ENCODE measurements around the gene NFATC2.

The NFATC2 gene

GRCh38 chr20:51398083-51398482 is 144.4 kb downstream of the NFATC2 start:
- Histone ChIP-seq H4K20me1 (ENCODE audit: low read depth, low read length) (no peaks in the 10 kb centered on the region), H3F3A (ENCODE audit: insufficient read depth) (peaks cover 9% of the 10 kb centered on the region; the same call in 1 of the 2 replicates), H3K36me3 (ENCODE audit: low read length) (no peaks in the 10 kb centered on the region), H3K27ac (ENCODE audit: low read depth, low read length) (no peak overlapping the region), H3K4me3 (ENCODE audit: insufficient read depth, low read length, poor library complexity, severe bottlenecking) (no peak overlapping the region), H3K9me2 (replicated peaks; ENCODE audit: insufficient read depth, low read length) (no peaks in the 10 kb centered on the region), H3K9me3 (ENCODE audit: insufficient read depth, low read length) (no peaks in the 10 kb centered on the region), H2AFZ (ENCODE audit: low read depth, low read length, severe bottlenecking) (no peak overlapping the region), H3K27me3 (ENCODE audit: low read length) (no peaks in the 10 kb centered on the region), H3K9ac (ENCODE audit: low read length) (no peak overlapping the region), H3K4me2 (ENCODE audit: low read depth, low read length, poor library complexity, severe bottlenecking) (no peak overlapping the region), H3K79me2 (ENCODE audit: insufficient read depth, low read length) (no peaks in the 10 kb centered on the region)
- TF ChIP-seq CTCF (IDR thresholded peaks at IDR 0.05; ENCODE audit: insufficient read depth, low read length, poor library complexity, severe bottlenecking) = no peak
- no peak for TF ChIP-seq EZH2phosphoT487 (conservative IDR thresholded peaks at IDR 0.05; ENCODE audit: low read length)

DNA sequence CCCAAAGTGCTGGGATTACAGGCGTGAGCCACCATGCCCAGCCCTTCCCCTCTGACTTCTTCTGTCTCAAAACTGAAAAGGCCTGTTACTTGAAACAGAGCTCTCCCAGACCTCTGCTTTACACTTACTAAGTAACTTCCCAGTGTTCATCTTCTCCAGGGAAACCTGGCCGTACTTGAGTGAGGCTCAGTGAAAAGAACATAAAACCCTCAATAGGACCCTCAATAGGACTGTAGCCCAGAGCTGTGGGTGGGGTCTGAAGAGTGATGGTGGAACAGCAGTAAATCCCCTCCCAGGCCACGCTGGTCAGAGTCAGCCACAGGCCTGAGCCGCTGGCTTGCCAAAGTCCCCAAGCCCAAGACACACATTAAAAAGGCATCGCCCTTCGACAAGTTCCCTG is 145.4 kb downstream of the NFATC2 start:
- no peaks in the 10 kb centered on the region for H3K79me2 ChIP-seq (ENCODE audit: insufficient read depth, low read length)
- no peaks in the 10 kb centered on the region for H3K36me3 ChIP-seq (ENCODE audit: low read length)
- H3K9me2 ChIP-seq (replicated peaks; ENCODE audit: insufficient read depth, low read length) = no peaks in the 10 kb centered on the region
- no peaks in the 10 kb centered on the region for H4K20me1 ChIP-seq (ENCODE audit: low read depth, low read length)
- no peak overlapping the region for H3K4me2 ChIP-seq (ENCODE audit: low read depth, low read length, poor library complexity, severe bottlenecking)
- peaks cover 5% of the 10 kb centered on the region; the same call in 1 of the 2 replicates for H3F3A ChIP-seq (ENCODE audit: insufficient read depth)
- TF ChIP-seq CTCF (IDR thresholded peaks at IDR 0.05; ENCODE audit: insufficient read depth, low read length, poor library complexity, severe bottlenecking) = no peak
- TF ChIP-seq EZH2phosphoT487 (conservative IDR thresholded peaks at IDR 0.05; ENCODE audit: low read length) = no peak
- no peak overlapping the region for H3K4me3 ChIP-seq (ENCODE audit: insufficient read depth, low read length, poor library complexity, severe bottlenecking)
- H2AFZ ChIP-seq (ENCODE audit: low read depth, low read length, severe bottlenecking) = no peak overlapping the region
- H3K9ac ChIP-seq (ENCODE audit: low read length) = no peak overlapping the region
- H3K27ac ChIP-seq (ENCODE audit: low read depth, low read length) = no peak overlapping the region
- no peaks in the 10 kb centered on the region for H3K27me3 ChIP-seq (ENCODE audit: low read length)
- H3K9me3 ChIP-seq (ENCODE audit: insufficient read depth, low read length) = no peaks in the 10 kb centered on the region

DNA sequence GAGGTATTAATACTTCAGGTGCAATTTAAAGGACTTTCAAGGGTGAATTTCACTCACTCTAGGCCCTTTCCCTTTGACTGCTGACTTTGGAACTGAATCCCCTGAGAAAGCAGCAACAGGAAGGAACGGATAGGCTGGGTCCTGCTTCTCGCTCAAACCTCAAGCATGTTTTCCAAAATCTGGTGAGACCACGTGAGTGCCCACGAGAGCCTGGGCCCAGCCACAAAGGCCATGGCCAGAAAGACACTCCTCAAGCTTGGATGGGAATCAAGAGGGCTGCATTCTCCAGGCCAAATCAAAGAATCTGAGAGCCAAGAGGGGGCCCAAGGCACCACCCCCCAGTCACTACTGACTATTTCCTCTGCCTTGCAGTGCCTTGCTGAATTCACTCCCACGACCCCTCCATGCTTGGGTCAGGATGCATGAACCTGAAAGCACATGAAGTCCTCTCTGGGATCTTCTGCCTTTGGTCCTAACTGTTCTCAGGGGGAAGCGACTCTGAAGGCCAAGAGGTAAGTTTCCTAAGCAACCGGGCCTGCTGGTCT is 146.1 kb downstream of the NFATC2 start:
- Histone ChIP-seq H2AFZ (ENCODE audit: low read depth, low read length, severe bottlenecking) (no peak overlapping the region), H3K27ac (ENCODE audit: low read depth, low read length) (no peak overlapping the region), H3K27me3 (ENCODE audit: low read length) (no peaks in the 10 kb centered on the region), H3K9ac (ENCODE audit: low read length) (no peak overlapping the region), H3F3A (ENCODE audit: insufficient read depth) (no peaks in the 10 kb centered on the region), H3K4me2 (ENCODE audit: low read depth, low read length, poor library complexity, severe bottlenecking) (no peak overlapping the region), H3K4me3 (ENCODE audit: insufficient read depth, low read length, poor library complexity, severe bottlenecking) (no peak overlapping the region), H3K79me2 (ENCODE audit: insufficient read depth, low read length) (no peaks in the 10 kb centered on the region), H3K9me2 (replicated peaks; ENCODE audit: insufficient read depth, low read length) (no peaks in the 10 kb centered on the region), H3K9me3 (ENCODE audit: insufficient read depth, low read length) (no peaks in the 10 kb centered on the region), H3K36me3 (ENCODE audit: low read length) (no peaks in the 10 kb centered on the region), H4K20me1 (ENCODE audit: low read depth, low read length) (no peaks in the 10 kb centered on the region)
- TF ChIP-seq CTCF (IDR thresholded peaks at IDR 0.05; ENCODE audit: insufficient read depth, low read length, poor library complexity, severe bottlenecking) = no peak
- TF ChIP-seq EZH2phosphoT487 (conservative IDR thresholded peaks at IDR 0.05; ENCODE audit: low read length) = no peak

Data from SU-DHL-6 (cell line).